NOMO-1 treated with DMSO at 0.1 percent for 48 hours (cell line): ENCODE measurements around the gene CCN6.
A peak's percentile ranks its signal among the peaks of the same experiment; 100 is the strongest.

Experiments used
- DNase-seq: peaks from one replicate; lab custom pipeline; 2025; ENCODE audit not compliant: unreplicated experiment; lab: John Stamatoyannopoulos, UW

Gene CCN6

DNA sequence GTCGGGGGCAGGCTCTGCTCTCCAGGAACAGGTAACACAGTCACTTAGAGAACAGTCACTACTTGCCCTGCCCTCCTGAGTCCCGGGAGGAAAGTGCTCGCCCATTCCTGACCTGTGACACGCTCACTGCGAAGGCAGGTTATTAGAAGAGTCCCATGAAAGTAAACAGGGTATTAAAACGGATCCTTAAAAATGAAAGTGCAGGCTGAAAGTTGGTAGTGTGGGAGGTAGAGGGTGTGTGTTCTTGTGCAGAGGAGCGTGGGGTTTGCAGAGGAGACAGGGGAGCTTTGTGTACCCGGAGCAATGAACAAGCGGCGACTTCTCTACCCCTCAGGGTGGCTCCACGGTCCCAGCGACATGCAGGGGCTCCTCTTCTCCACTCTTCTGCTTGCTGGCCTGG, at the start of gene CCN6:
Gene CCN6, plus strand, starts transcription at position 104 of the 400 bp plus-strand sequence. Its CDS starts 254 bp downstream, at position 358.
- DNase-seq, result no peak

- DNase-seq, result no peak
These were observed 49.5 kb upstream of the CCN6 start for GRCh38 chr6:112004201-112005012.

DNA sequence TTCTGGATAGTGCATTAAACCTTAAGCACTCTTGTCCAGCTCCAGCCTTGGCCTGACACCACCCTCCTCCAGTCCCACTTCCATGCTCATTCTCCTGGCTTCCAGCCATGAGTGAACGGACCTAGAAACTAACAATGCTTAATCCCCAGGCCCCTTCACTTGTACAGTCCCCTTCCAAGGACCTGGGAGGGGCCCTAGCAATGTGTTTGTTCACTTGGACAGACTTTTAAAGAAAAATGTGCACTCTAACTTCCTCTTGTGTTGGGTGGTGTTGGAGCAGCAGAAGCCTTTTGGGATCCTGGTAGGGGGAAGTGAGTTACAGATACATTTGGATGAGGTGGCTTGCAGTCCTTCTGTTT, 48.9 kb upstream of the CCN6 start:
- no peak for DNase-seq

GRCh38 chr6:112007254-112007653, 46.6 kb upstream of the CCN6 start:
- no peak for DNase-seq

DNA sequence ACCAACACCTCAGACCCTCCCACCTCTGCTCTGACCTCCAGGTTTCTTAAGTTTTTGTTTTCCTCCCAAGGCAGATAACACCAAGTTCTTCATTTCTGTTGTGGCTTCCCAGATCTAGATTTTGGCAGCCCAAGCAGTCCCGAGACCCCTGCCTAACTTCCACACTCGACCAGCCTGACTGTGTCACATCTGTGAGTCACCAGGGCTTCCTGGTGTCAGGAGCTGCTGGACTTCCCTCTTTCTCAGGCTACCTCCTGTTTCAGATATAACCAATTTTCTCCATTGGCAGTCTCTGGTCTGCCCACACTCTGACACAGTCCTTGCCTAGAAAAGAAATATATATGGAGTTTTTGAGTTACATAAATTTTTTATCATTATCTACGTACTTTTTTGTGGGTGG, 46.1 kb upstream of the CCN6 start:
- DNase-seq, result peak; percentile 61

DNA sequence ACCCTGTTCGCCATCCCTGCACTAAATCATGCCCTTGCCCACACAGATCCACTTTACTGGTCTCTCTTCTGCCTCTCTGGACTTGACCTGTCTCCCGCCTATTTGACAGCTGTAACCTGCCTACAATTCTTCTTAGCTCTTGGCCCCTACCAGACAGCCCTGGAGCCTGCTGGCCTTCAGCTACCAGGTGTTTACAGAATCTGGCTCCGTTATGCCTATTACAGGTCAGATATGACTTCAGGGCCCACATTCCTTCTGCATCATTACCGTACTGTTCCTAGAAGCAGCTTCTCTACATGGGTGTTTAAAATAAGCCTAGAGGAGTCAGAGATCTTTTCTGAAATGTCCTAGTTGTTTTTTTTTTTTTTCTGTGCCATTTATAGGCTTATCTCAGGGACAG, 45.4 kb upstream of the CCN6 start:
- no peak for DNase-seq

GRCh38 chr6:112010328-112010727, 43.6 kb upstream of the CCN6 start:
- DNase-seq, result no peak

DNA sequence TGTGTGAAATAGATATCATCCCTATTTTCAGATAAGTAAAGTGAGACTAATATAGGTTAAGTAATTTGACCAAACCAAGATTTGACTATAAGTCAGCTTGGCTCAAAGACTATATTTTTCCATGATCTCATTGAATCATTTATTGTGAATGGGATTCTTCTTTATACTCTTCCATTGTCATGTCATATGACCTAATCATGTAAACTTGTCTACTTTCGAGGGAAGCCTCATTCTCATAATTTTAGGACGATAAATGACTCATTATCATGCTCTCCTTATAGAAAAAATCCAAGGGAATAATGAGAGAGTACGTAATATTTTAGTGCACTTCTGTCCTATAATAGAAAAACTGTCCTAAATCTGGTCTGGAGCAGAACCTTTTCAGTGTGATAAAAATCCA, 40.9 kb upstream of the CCN6 start:
- no peak for DNase-seq

DNA sequence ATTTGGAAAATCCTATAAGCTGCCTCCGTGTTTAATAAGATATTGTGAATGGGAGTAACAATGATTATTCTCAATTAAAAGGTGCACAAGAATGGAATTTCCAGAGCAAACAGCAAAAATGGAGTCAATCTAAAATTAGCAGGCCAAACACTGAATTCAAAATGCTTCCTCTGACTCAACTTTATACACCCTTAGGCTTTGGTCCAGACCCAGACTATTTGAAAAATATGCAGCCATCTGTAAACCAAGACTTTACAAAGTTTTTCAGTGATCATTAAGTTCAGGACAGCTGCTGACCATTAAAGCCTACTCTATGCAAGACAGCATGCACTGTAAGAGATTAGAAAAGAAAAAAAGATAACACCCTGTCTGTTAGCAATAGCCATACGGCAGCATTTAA, 39.4 kb upstream of the CCN6 start:
- no peak for DNase-seq

DNA sequence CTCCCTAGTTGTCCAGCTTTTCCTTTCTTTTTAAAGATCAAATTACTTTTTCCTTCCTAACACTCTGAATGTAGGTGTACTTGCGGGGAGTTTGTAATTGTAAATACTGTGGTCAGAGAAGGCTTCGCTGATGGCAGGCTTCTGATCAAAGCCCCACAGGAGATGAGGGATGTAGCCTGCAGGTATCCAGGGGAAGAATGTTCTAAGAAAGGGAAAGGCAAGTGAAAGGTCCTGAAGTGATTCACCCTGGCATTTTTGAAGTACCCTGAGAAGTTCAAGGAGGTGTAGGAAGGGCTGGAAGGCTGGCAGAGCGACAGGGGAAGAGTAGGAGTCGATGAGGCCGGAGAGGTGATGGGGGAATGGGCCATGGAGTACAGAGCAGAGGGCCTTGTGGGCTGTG, 38.2 kb upstream of the CCN6 start:
- DNase-seq, result no peak

DNA sequence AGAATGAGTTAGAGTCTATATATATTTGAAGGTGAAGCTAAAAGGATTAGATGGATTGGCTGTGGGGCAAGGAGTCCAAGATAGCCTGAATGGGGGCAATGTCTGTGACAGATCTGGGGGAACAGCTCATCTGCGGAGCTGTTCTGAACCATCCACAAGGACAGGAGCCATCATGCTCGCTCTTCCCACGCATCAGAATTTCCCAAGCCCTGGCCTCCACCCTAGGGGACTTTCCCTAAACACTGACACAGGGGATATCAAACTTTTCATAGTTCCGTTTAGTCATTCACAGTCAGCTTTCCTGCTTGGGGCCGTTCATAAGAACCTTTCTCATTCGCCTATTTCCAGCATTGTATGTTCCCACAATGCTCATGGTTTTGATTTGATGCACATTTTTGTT, 37.6 kb upstream of the CCN6 start:
- DNase-seq, result no peak

- no peak for DNase-seq
These were observed 36.7 kb upstream of the CCN6 start for GRCh38 chr6:112017169-112017568.

DNA sequence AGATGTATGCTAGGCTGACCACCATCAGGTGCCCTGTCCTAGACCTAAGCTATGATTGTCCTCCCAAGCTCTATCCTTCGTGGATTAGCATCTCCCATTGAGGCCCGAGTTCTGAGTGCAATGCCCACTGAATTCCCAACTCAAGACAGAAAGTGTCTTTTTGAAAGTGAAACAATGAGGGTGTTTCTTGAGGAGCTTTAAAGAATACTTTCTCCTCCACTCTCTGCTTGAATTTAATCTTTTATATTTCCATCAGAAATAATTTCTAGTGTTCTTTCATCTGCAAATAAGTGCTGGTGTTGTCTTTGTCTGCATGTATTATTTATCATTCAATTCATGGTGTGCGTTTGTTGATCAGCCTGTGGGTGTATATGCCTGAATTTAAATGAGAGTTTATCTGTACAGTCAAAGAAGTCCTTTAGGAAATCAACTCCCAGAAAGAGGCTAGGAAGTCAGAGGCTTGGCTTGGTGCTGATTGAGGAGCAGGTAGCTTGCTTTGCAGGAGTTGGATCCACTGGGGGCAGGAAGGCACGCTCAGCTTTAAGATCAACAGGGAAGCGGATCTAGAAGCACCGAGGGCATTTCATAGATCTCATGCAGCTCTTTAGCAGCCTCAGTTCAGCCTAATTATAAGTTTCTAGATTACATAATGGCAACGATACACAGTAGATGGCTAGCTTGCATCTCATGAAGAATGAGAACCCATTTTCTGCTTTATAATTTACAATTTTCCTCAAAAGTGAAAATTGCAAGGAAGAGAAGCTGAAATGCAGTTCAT, 36.0 kb upstream of the CCN6 start:
- no peak for DNase-seq

DNA sequence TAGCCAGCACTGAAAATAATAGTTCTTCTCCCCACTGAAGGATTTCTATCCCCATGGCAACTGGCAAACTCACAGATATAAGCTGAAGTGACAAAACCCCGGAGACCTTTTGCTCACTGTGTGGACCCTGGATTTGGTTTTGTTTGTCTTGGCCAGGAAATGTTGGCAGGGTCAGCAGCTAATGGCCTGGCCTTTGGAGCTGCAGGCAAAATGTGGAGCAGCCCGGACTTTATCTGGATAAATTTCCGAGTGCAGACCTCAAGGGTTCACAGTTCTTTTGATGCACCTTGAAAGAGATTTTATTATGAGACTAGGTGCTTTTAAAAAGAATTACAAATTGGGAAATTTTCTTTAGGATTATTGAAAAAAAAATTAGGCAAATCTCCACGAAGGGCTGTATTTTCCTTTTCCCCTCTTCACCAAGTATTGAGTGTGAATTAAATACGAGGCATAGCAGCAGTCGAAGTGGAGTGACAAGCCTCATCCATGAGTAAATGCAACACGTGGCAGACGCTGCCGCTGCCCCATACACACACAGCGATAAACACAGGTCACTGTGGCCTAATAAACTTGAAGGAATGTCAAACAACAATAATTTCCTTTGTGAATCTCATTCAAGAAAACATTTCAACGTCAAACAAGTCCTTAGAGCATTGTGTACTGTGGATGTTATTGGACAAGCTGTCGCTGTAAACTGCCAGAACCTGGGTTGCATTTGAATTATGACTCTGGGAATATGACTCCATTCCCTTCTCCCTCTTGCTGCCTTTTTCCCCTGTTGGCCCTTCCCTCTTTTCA, 35.1 kb upstream of the CCN6 start:
- no peak for DNase-seq

DNA sequence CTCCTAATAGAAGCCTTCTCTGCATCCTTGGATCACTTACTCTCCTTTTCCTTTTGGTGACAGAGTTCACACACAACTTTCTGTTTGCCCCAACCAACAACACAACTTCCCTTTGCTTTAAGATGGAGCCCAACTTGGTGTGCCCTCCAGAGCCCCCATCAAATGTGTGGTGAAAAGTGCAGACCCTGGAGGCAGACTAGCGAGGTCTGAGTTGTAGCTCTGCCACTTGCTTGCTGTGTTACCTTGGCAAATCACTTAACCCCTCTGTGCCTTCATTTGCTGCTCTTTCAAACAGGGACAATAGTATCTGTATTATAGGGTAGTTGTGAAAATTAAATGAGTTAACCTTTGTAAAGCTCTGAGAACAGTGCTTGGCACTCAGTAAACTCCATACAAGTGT, 34.3 kb upstream of the CCN6 start:
- DNase-seq, result no peak

DNA sequence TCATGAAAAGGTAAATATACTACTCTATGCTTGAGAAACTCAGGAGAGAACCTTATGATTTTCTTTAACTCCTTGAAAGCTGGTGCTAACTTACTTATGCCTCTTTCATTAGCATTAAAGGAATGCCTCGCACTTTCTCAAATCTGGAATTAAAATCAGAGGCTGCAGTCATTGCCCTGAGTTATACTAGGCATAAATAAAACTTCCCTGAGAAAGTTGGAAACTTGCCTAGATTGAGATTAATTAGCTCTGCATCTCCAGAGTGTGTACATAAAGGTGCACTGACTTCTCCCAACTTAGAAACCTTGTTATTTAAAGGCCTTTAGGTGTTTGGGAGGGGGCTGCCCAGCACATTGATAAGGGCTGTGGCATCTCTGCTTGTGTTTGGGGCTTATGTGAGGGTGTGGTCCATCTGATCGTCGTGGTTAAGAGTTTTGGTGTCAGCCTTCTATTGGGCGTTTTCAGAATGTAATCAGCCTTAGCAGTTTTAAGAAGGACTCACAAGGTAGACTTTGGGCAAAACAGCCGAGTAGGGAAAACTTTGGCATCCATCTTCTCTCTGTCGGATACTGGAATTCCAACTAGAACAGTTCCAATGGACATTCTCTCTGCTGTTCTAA, 32.1 kb upstream of the CCN6 start:
- DNase-seq, result no peak

- no peak for DNase-seq
These were observed 31.2 kb upstream of the CCN6 start for GRCh38 chr6:112022749-112023148.

DNA sequence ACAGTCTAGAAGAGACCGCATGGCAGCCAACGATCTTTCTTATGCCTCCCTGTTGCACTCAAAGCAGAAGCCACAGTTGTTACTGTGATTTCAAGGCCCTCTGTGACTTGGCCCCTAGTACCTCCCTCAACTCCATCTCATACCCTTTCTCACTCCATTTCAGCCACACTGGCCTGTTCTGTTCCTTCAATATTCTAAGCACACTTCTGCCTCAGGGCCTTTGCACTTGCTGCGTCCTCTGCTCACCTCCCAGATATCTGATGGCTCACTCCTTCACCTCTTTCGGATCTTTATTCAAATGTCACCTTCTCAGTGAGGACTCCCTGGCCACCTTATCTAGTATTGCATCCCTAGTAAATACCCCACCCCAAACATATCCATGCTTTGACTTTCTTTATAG, 29.4 kb upstream of the CCN6 start:
- no peak for DNase-seq

DNA sequence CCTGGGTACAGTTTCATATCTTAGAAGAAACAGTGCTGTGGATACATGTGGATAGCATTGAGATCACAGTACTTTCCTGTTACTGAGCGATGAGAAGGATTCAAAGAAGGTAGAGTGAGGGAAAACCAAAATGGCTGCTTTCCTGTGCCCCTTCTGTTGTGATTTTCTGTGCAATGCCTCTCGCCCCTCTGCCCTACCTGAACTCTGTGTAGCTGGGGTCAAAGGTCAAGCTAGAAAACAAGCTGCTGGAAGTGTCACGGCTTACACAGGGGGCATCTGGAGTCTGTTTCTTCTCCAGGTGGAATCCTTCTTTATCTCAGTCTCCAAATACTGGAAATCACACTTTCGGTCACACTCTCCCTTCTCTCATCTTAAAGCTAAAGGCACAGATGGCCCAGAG, 27.0 kb upstream of the CCN6 start:
- no peak for DNase-seq

DNA sequence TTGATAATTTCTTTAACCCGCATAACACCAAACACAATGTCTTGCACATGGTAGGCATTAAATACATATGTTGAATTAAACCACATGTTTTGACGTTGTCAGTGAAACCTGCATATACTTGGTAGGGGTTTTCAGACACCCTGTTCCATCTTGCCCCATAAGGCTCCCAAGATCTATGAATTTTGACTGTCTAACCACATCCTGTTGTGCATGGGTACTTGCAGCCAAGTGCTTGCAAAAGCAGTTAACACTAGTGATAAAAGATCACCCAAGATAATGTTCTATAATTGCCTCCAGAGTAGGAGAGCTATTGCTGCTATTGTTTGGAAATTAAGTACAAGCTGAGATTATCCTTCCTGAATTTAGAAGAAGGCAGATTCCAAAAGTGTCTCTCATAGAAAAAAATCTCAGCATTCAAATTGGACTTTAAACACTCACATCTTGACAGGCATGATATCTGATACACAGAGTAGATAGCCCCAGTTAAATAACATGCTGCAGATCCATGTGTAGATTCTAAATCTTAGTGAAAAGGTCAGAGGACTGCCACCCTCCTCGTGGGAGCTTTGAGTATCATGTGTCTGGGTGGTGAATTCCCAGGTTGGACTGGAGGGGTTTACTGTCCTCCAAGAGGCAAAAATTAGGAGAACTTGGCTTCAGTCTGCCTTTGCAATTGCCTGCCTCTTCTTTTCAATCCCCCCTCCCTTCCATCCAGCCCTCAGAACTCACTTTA, 25.8 kb upstream of the CCN6 start:
- no peak for DNase-seq
